ENCODE measurements around the gene MTCL1.

Gene MTCL1

DNA sequence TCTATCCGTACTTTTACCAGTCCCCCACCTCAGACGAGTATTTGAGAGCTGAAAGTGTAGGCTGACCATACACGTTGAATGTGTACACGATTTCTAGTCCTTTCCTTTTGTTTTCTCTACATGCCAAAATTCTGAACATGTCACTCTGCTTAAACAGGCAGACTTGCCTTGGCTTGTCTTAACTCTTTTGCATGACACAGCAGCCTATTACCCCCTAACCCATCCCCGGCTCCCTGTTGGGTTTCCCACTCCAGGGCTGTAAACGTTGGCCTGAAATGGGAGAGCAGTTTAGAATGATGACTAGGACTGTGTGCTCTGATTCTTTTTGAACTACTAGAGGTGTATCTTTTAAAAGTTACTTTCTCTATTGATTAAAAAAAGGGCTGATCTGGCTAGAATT lies 19.1 kb downstream of the MTCL1 start:
- TF ChIP-seq, protein P1, sequence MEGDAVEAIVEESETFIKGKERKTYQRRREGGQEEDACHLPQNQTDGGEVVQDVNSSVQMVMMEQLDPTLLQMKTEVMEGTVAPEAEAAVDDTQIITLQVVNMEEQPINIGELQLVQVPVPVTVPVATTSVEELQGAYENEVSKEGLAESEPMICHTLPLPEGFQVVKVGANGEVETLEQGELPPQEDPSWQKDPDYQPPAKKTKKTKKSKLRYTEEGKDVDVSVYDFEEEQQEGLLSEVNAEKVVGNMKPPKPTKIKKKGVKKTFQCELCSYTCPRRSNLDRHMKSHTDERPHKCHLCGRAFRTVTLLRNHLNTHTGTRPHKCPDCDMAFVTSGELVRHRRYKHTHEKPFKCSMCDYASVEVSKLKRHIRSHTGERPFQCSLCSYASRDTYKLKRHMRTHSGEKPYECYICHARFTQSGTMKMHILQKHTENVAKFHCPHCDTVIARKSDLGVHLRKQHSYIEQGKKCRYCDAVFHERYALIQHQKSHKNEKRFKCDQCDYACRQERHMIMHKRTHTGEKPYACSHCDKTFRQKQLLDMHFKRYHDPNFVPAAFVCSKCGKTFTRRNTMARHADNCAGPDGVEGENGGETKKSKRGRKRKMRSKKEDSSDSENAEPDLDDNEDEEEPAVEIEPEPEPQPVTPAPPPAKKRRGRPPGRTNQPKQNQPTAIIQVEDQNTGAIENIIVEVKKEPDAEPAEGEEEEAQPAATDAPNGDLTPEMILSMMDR (IDR thresholded peaks at IDR 0.05; ENCODE audit: borderline replicate concordance, control extremely low read depth, extremely low read depth, insufficient read depth, missing control alignments), result no peak
- DNase-seq (ENCODE audit: low spot score), result no peak
- in situ Hi-C loops (cut with MboI; ENCODE audit: low sequenced_read_pairs, unreplicated experiment), result no loop called here

- in situ Hi-C loops (cut with MboI; ENCODE audit: low sequenced_read_pairs, unreplicated experiment), result no loop called here
- no peak for DNase-seq (ENCODE audit: low spot score)
- TF ChIP-seq, protein P1 (IDR thresholded peaks at IDR 0.05; ENCODE audit: borderline replicate concordance, control extremely low read depth, extremely low read depth, insufficient read depth, missing control alignments), result no peak
Measured at GRCh38 chr18:8726281-8726680, 20.9 kb downstream of the MTCL1 start.

DNA sequence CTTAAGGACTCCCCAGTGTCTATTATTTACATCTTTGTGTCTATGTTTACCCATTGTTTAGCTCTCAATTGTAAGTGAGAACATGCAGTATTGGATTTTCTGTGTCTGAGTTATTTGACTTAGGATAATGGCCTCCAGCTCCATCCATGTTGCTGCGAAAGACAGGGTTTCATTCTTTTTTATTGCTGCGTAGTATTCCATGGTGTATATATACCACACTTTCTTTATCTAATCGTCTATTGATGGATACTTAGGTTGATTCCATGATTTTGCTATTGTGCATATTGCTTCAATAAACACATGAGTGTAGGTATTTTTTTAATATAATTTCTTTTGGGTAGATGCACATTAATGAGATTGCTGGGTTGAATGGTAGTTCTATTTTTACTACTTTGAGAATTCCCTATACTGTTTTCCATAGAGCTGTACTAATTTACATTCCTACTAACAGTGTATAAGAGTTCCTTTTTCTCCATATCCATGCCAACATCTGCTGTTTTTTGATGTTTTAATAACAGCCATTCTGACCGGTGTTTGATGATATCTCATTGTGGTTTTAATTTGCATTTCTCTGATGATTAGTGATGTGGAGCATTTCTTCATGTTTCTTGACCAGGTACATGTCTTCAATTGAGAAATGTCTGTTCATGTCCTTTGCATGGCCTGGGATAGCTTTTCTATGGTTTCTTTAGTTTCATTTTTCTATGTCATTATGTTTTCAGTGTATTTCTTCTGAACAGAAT lies 21.8 kb downstream of the MTCL1 start:
- TF ChIP-seq, protein P1 (IDR thresholded peaks at IDR 0.05; ENCODE audit: borderline replicate concordance, control extremely low read depth, extremely low read depth, insufficient read depth, missing control alignments), result no peak
- in situ Hi-C loops (cut with MboI; ENCODE audit: low sequenced_read_pairs, unreplicated experiment), result no loop called here
- no peak for DNase-seq (ENCODE audit: low spot score)

DNA sequence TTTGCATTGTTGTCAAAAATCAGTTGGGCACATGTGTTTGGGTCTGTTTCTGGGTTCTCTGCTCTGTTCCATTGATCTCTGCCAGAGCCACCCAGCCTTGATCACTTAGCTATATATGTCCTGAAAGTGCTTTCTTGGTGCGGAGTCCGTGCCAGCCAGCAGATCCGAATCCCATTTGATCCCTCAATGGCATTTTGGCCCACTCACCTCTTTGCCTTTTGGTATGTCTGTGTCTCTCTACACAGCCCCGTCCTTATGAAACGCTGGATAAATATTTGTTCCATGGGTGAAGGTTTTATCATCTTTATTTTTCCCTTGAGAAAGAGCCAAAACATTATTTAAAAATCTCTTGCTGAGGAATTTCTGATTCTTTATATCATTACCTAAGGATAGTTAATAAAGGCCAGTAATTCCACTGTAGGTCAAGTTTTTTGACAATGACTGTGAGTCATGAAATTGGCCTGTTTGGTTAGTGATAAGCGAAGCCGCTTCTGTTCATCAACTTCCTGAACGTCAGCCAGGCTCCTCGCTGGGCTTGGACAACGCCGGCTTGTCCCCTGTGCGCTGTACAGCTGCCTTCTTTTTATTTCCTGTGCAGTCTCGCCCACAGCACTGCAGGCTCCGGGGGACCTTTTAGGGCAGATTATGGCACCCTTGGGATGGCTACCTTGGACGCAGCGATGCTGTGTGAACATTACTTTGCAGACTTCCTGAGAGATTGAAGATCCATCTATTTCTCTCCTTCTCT lies 24.9 kb downstream of the MTCL1 start:
- no peak for DNase-seq (ENCODE audit: low spot score)

DNA sequence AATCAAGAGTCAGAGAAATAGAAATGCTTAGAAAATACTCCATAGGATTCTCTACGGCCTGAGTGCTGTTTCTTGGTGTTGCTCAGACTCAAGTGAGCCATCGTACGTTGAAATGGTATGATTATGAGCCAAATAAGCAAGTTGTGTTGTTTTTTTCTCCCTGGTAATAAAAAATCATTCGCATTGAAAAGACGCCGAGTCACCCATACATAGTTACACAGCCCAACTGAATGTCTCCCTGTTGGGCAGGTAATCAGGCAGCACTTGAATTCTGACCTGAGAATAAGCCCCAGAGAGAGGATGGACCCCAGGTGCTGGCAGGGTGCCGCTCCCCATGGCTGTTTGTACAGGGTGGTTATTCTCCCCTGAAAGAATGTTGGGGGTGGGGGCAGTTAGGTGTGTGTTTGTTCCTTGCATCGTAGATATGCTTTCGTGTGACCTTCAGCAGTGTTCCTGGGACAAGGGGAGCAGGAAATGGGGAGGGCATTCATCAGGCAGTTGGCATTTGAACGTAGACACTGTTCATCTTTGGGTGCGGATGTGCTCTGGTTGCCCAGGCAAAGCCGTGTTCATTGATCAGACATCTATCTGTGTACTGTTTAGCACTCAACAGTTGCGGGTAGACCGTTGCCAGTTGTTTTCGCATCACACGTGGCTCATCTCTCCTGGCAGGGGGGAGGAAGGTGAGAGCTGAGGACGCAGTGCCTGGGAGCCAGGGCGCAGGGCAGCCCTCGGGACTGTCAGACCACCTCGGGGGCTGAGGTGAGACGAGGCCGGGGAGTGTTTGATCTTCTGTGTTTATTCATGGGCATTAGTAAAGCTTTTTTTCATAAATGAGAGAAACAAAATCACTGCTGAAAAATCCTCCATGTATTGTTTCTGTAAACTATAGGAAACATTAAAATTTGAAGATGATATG lies 27.3 kb downstream of the MTCL1 start:
- TF ChIP-seq, protein P1 (IDR thresholded peaks at IDR 0.05; ENCODE audit: borderline replicate concordance, control extremely low read depth, extremely low read depth, insufficient read depth, missing control alignments), result no peak
- in situ Hi-C loops (cut with MboI; ENCODE audit: low sequenced_read_pairs, unreplicated experiment), result no loop called here

More for the DNA sequence above, 24.9 kb downstream of the MTCL1 start:
- TF ChIP-seq, protein P1 (IDR thresholded peaks at IDR 0.05; ENCODE audit: borderline replicate concordance, control extremely low read depth, extremely low read depth, insufficient read depth, missing control alignments), result no peak
- in situ Hi-C loops (cut with MboI; ENCODE audit: low sequenced_read_pairs, unreplicated experiment), result no loop called here

DNA sequence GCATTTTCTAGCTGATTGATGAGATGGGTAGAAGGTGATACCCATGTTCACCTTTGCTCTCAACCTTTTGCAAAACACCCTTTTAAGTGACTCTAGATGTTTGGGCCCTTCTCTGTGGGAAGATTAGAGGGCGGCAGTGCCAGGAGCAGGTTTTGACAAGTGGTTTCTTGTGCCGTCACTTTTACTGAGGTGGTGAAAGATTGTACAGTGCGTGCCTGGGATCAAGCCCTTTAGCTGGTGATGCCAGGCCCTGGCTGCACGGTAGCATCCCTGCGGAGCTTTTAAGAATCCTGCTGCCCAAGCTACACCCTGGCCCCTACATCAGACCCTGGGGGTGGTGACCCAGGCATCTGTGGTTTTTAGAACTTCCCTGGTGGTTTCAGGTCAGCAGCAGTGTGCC lies 29.1 kb downstream of the MTCL1 start:
- in situ Hi-C loops (cut with MboI; ENCODE audit: low sequenced_read_pairs, unreplicated experiment), result no loop called here
- TF ChIP-seq, protein P1 (IDR thresholded peaks at IDR 0.05; ENCODE audit: borderline replicate concordance, control extremely low read depth, extremely low read depth, insufficient read depth, missing control alignments), result no peak
- DNase-seq (ENCODE audit: low spot score), result no peak

More for the DNA sequence above, 27.3 kb downstream of the MTCL1 start:
- DNase-seq (ENCODE audit: low spot score), result no peak

Data from GM13976 (cell line).